CD4-positive, alpha-beta memory T cell (primary cell): ENCODE measurements around the gene IFIT5. TPM values are rescaled to one million over a fixed set of nuclear protein-coding genes. Genes with fewer than 3 reads are reported as not detected.

ENCODE experiments used
- CTCF ChIA-PET: fragments of 350-600 bp; sonication (Branson Sonifier 250); formaldehyde crosslinking; loops from one replicate; lab custom pipeline; 2021; ENCODE audit warnings: inconsistent platforms; ENCODE audit not compliant: partially characterized antibody; lab: Charles Lee
- POLR2A ChIA-PET: fragments of 350-600 bp; sonication (Branson Sonifier 250); formaldehyde crosslinking; loops from one replicate; lab custom pipeline; 2021; ENCODE audit not compliant: partially characterized antibody; lab: Charles Lee
- DNase-seq, 5 donors: peaks; one replicate each; pipeline versions ENCODE4 v3.0.0 to v3.0.0-alpha.2; 2020 to 2022; ENCODE audit warnings: mixed read lengths in 1 of 5
- H3K27ac ChIP-seq: one replicate; pipeline ENCODE4 v1.7.0; 2013; ENCODE audit warnings: low read depth, low read length
- H3K27me3 ChIP-seq: 2 replicates; pipeline ENCODE4 v1.7.0; 2013; ENCODE audit warnings: mild to moderate bottlenecking, low read length, moderate library complexity; ENCODE audit not compliant: insufficient read depth
- H3K36me3 ChIP-seq: 2 replicates; pipeline ENCODE4 v1.7.0; 2013; ENCODE audit warnings: mild to moderate bottlenecking, low read length, moderate library complexity; ENCODE audit not compliant: insufficient read depth
- H3K4me1 ChIP-seq: 2 replicates; pipeline ENCODE4 v1.7.0; 2013; ENCODE audit warnings: mild to moderate bottlenecking, low read length, moderate library complexity; ENCODE audit not compliant: insufficient read depth
- H3K4me3 ChIP-seq, 2 donors: one replicate each; pipeline ENCODE4 v1.7.0; 2013; ENCODE audit warnings: low read length in 2 of 2, mild to moderate bottlenecking in 1 of 2
- H3K9me3 ChIP-seq, 2 donors: one replicate each; pipeline ENCODE4 v1.7.0; 2013; ENCODE audit warnings: low read length in 2 of 2, control low read depth in 1 of 2; ENCODE audit not compliant: control insufficient read depth in 1 of 2
- H3K27ac Mint-ChIP-seq, 7 donors: one replicate each; pipeline ENCODE4 v1.8.0; 2020 to 2021; ENCODE audit warnings: mixed read lengths in 7 of 7, mild to moderate bottlenecking in 6 of 7, inconsistent platforms in 3 of 7, moderate library complexity in 3 of 7
- H3K27me3 Mint-ChIP-seq, 2 donors: one replicate each; pipeline ENCODE4 v1.8.0; 2020 to 2021; ENCODE audit warnings: mixed read lengths in 2 of 2
- H3K36me3 Mint-ChIP-seq, 2 donors: one replicate each; pipeline ENCODE4 v1.8.0; 2020 to 2021; ENCODE audit warnings: mixed read lengths in 2 of 2, inconsistent platforms in 1 of 2, mild to moderate bottlenecking in 1 of 2
- H3K4me1 Mint-ChIP-seq, 4 donors: one replicate each; pipeline ENCODE4 v1.8.0; 2020 to 2021; ENCODE audit warnings: mixed read lengths in 4 of 4, mild to moderate bottlenecking in 1 of 4
- H3K4me3 Mint-ChIP-seq, 8 donors: one replicate each; pipeline ENCODE4 v1.8.0; 2020 to 2021; ENCODE audit warnings: mixed read lengths in 8 of 8, mild to moderate bottlenecking in 7 of 8, moderate library complexity in 6 of 8, inconsistent platforms in 3 of 8
- H3K9me3 Mint-ChIP-seq, 8 donors: one replicate each; pipeline ENCODE4 v1.8.0; 2020 to 2021; ENCODE audit warnings: mixed read lengths in 8 of 8, mild to moderate bottlenecking in 5 of 8, inconsistent platforms in 3 of 8, moderate library complexity in 1 of 8
- intact Hi-C: fragments of 100-400 bp; cut with micrococcal nuclease; formaldehyde crosslinking; loops from one replicate; pipeline ENCODE4 v1.15.1; 2023
- polyA plus RNA-seq, 2 donors: library from polyadenylated mRNA; unstranded; fragments of 300-500 nt; fragmentation: Illumina TruSeq; gene quantifications; one replicate each; pipeline ENCODE4 v1.2.3, GENCODE V29; 2021
- total RNA-seq, 2 experiments: library from RNA; stranded (reverse); gene quantifications; one replicate each; pipeline ENCODE4 v1.2.3, GENCODE V29; 2021

IFIT5 gene
- total and polyA plus RNA-seq, 4 experiments from 2014 or later: 12.2 to 25.6 (median 19.1) TPM

GRCh38 chr10:89373916-89374711 is 40.3 kb upstream of the IFIT5 start:
- Histone ChIP-seq H3K27me3 (no peaks in the 10 kb centered on the region), H3K4me1 (peaks cover 4% of the 10 kb centered on the region), H3K27ac (no peak overlapping the region), H3K36me3 (no peaks in the 10 kb centered on the region), H3K9me3 (no peaks in the 10 kb centered on the region), H3K4me3 (no peak overlapping the region)
- H3K27me3 Mint-ChIP-seq: peaks cover 2% of the 10 kb centered on the region in 2 donors
- no peaks in the 10 kb centered on the region for H3K9me3 Mint-ChIP-seq
- H3K4me1 Mint-ChIP-seq: peaks cover 0 to 2% (median under 1%) of the 10 kb centered on the region in 4 donors
- no peak for DNase-seq
- ChIA-PET CTCF (interaction anchor here (0.6 kb wide), 1 partner anchor 13 kb away, joined by 3 read pairs; no protein-coding TSS in a partner anchor), POLR2A (no interaction called here)
- intact Hi-C loops: no loop called here
- no peaks in the 10 kb centered on the region for H3K36me3 Mint-ChIP-seq
- no peak overlapping the region for H3K4me3 Mint-ChIP-seq
- H3K27ac Mint-ChIP-seq: no peak overlapping the region

GRCh38 chr10:89374713-89375141 is 39.6 kb upstream of the IFIT5 start:
- Mint-ChIP-seq H3K36me3 (no peaks in the 10 kb centered on the region), H3K4me3 (no peak overlapping the region), H3K27ac (no peak overlapping the region), H3K4me1 (no peaks in the 10 kb centered on the region), H3K27me3 (peaks cover 0 to 2% of the 10 kb centered on the region in 2 donors), H3K9me3 (no peaks in the 10 kb centered on the region)
- no peak for DNase-seq
- Histone ChIP-seq H3K4me1 (no peaks in the 10 kb centered on the region), H3K36me3 (no peaks in the 10 kb centered on the region), H3K27ac (no peak overlapping the region), H3K27me3 (no peaks in the 10 kb centered on the region), H3K9me3 (no peaks in the 10 kb centered on the region), H3K4me3 (no peak overlapping the region)
- ChIA-PET POLR2A (no interaction called here), CTCF (interaction anchor here (0.6 kb wide), 1 partner anchor 12 kb away, joined by 4 read pairs; no protein-coding TSS in a partner anchor)
- intact Hi-C loops: no loop called here

DNA sequence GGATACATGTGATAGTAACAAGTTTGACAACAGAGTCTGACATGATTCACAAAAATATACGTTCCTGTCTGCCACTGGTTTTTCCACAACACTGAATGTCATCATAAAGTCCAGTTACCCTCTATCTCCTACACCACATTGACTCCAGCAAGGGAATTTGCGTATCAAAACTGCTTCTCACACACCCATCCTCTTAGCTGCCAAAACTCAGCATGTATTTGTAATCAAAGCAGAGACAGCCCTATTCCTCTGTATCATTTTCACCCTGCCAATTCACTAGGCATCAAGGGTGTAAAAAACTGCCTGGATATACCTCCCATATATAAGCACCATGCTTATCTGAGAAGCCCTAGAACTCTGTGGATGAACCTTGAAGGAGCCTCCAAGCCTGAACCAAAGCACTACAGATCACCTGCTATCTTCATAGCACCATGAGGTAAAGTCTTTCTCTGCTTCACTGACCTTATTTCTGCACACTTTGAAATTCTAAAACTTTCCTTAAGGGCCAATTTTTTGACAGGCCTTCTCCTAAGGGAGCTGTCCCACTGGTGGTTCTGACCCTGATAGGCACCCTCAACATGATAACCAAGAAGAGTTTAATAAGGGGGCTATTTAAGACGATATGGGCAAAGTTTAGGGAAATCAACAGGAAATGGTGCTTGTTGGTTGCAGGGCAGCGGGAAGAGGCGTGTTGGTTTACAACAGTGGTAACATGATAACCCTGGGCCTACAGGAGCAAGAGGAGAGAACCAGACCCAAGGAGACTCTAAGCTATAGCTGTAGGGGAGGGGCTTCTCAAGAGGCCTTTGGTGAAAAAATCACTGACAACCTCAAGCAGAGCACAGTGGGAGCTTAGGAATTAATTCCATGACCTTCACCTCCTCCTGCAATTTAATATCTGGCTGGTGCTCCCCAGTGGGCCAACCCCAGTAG is 36.4 kb upstream of the IFIT5 start, which contains the start of gene IFIT1B:
Gene IFIT1B, plus strand, starts transcription at position 352 of the 933 bp plus-strand sequence. Its CDS starts 80 bp downstream, at position 432.
- H3K27me3 Mint-ChIP-seq: no peaks in the 10 kb centered on the region
- H3K27me3 ChIP-seq: no peaks in the 10 kb centered on the region
- no peak within 1 kb of the TSS for H3K27ac ChIP-seq
- intact Hi-C loops: no loop called here
- ChIA-PET POLR2A (interaction anchor here (0.8 kb wide), 1 partner anchor 76 kb away, joined by 3 read pairs; no protein-coding TSS in a partner anchor), CTCF (interaction anchor here (1.1 to 1.5 kb wide), 2 partner anchors 9 to 10 kb away, joined by 4 to 6 read pairs; no protein-coding TSS in a partner anchor)
- no peaks in the 10 kb centered on the region for H3K9me3 Mint-ChIP-seq
- H3K27ac Mint-ChIP-seq: peak within 1 kb of the TSS in 1 of 7 donors; percentile 7
- no peaks in the 10 kb centered on the region for H3K4me1 Mint-ChIP-seq
- no peaks in the 10 kb centered on the region for H3K36me3 ChIP-seq
- no peak within 1 kb of the TSS for H3K4me3 Mint-ChIP-seq
- H3K9me3 ChIP-seq: no peaks in the 10 kb centered on the region
- H3K36me3 Mint-ChIP-seq: no peaks in the 10 kb centered on the region
- no peak within 1 kb of the TSS for H3K4me3 ChIP-seq
- DNase-seq: no peak
- H3K4me1 ChIP-seq: no peaks in the 10 kb centered on the region

- Histone ChIP-seq H3K4me1 (no peaks in the 10 kb centered on the region), H3K9me3 (no peaks in the 10 kb centered on the region), H3K36me3 (no peaks in the 10 kb centered on the region), H3K4me3 (no peak overlapping the region), H3K27ac (no peak overlapping the region), H3K27me3 (no peaks in the 10 kb centered on the region)
- intact Hi-C loops: no loop called here
- no peaks in the 10 kb centered on the region for H3K36me3 Mint-ChIP-seq
- ChIA-PET POLR2A (no interaction called here), CTCF (interaction anchor here (1.5 kb wide), 1 partner anchor 10 kb away, joined by 6 read pairs; no protein-coding TSS in a partner anchor)
- H3K27me3 Mint-ChIP-seq: no peaks in the 10 kb centered on the region
- no peaks in the 10 kb centered on the region for H3K9me3 Mint-ChIP-seq
- no peak for DNase-seq
- H3K27ac Mint-ChIP-seq: no peak overlapping the region
- no peak overlapping the region for H3K4me3 Mint-ChIP-seq
- no peaks in the 10 kb centered on the region for H3K4me1 Mint-ChIP-seq
Observed at GRCh38 chr10:89379103-89379502, 35.3 kb upstream of the IFIT5 start.

GRCh38 chr10:89382757-89383156 is 31.6 kb upstream of the IFIT5 start:
- no peaks in the 10 kb centered on the region for H3K27me3 ChIP-seq
- intact Hi-C loops: no loop called here
- ChIA-PET CTCF (no interaction called here), POLR2A (no interaction called here)
- DNase-seq: no peak
- Mint-ChIP-seq H3K27me3 (no peaks in the 10 kb centered on the region), H3K4me3 (no peak overlapping the region), H3K9me3 (peaks cover 0 to 2% (median 0%) of the 10 kb centered on the region in 8 donors), H3K36me3 (no peaks in the 10 kb centered on the region), H3K27ac (no peak overlapping the region), H3K4me1 (no peaks in the 10 kb centered on the region)
- no peaks in the 10 kb centered on the region for H3K4me1 ChIP-seq
- no peak overlapping the region for H3K4me3 ChIP-seq
- no peaks in the 10 kb centered on the region for H3K36me3 ChIP-seq
- no peak overlapping the region for H3K27ac ChIP-seq
- no peaks in the 10 kb centered on the region for H3K9me3 ChIP-seq

DNA sequence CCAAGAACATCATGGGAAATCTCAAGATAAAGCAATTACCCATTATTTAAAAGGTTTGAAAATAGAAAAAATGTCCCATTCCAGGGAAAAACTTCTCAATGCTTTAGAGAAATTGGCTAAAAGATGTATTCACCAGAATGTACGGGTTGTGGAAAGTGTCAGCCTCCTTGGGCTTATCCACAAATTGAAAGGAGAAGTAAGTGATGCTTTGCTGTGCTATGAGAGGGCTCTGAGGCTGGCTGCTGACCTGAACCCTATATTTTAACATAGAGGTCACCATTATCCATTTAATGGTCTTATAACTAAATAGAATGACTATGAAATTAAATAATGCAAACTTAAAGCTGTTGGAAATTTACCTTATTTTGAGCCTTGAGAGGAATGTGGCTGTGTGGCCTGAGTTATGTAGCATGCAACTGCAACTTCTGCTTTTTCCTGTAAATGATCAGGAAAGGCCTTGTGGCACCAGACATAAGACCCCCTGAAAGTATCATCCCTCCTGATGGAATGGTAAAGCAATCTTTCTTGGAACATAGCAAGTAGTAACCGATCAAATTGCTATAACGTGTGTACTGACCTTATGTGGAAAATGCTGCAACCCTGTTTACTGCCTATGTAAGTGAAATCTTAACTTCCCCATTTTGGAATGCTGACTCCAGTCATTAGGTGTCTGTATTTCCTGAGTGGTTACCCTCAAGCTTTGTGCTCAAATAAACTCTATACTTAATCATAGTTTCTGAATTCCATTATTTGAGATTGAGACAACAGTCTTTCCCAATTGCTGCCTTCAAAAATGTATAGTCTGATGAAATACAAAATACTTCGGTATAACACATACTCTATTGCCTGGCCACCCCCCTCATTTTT is 29.7 kb upstream of the IFIT5 start:
- ChIA-PET CTCF (interaction anchor here (1.4 kb wide), 1 partner anchor 17 kb away, joined by 6 read pairs; no protein-coding TSS in a partner anchor), POLR2A (no interaction called here)
- Histone ChIP-seq H3K27ac (no peak overlapping the region), H3K4me1 (no peaks in the 10 kb centered on the region), H3K9me3 (no peaks in the 10 kb centered on the region), H3K27me3 (no peaks in the 10 kb centered on the region), H3K4me3 (no peak overlapping the region), H3K36me3 (no peaks in the 10 kb centered on the region)
- H3K27me3 Mint-ChIP-seq: no peaks in the 10 kb centered on the region
- no peak overlapping the region for H3K27ac Mint-ChIP-seq
- H3K4me3 Mint-ChIP-seq: no peak overlapping the region
- no peak for DNase-seq
- H3K9me3 Mint-ChIP-seq: peaks cover 0 to 2% (median 0%) of the 10 kb centered on the region in 8 donors
- intact Hi-C loops: no loop called here
- no peaks in the 10 kb centered on the region for H3K36me3 Mint-ChIP-seq
- no peaks in the 10 kb centered on the region for H3K4me1 Mint-ChIP-seq
